Stimulated activated CD4-positive, alpha-beta T cell treated with anti-CD3 and anti-CD28 coated beads, Interleukin-4, amount 100 ng/mL, for 4 hours (primary cell): ENCODE results near the gene ZNRF3.

ENCODE experiments used
- DNase-seq, 2 experiments: peaks; one replicate each; pipeline ENCODE4 v3.0.0-alpha.2; 2020

Gene ZNRF3

DNA sequence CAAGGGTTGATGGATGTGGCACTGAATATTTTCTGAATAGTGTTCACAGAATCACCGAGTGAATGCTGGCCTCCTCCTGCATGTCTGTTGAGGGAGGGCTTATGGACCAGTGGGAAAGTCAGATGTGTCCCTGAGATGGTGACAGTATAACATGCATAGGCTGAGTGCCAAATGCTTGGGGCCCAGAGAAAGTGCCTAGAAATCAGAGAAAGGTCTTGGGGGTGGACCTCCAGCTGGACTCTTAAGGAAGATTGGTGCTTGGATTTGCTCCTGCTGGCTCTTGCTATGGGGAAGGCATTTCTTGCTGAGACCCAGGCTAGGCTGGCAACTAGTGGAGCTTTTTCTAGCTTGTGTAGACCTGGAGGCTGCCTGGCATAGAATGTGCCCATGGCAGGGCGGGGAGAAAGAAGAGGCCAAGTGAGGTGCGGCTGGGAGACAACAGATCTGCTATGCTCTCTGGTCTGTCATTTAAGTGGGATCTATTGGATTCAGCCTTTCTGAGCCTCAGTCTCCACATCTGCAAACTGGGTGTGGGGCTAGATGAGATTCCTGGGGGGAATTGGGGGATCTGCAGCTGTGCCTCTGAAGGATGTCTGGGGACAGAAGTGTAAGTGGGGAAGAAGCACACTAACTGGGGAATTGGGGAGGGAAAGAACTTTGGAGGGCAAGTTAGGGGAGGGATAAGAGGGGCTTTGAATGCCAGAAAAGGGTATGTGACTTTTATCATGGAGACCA is 27.4 kb downstream of the ZNRF3 start:
- DNase-seq = no peak

DNA sequence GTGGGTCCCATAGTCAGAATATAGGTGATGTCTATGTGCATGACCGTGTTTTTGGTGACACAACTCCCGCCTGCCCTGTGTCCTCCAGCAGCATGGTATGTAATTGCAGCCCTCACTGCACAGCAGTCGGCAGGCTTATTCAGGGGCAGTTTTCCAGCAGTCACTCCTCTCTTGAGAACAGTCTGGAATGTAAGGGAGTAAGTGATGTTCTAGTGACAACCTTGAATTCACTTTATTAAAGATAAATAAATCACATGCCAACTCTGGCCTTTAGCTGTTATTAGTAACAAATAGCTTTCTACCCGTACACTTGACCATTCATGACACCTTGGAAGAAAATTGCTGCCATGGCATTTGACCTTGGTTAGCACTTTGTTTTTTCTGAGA is 27.9 kb downstream of the ZNRF3 start:
- no peak for DNase-seq

DNA sequence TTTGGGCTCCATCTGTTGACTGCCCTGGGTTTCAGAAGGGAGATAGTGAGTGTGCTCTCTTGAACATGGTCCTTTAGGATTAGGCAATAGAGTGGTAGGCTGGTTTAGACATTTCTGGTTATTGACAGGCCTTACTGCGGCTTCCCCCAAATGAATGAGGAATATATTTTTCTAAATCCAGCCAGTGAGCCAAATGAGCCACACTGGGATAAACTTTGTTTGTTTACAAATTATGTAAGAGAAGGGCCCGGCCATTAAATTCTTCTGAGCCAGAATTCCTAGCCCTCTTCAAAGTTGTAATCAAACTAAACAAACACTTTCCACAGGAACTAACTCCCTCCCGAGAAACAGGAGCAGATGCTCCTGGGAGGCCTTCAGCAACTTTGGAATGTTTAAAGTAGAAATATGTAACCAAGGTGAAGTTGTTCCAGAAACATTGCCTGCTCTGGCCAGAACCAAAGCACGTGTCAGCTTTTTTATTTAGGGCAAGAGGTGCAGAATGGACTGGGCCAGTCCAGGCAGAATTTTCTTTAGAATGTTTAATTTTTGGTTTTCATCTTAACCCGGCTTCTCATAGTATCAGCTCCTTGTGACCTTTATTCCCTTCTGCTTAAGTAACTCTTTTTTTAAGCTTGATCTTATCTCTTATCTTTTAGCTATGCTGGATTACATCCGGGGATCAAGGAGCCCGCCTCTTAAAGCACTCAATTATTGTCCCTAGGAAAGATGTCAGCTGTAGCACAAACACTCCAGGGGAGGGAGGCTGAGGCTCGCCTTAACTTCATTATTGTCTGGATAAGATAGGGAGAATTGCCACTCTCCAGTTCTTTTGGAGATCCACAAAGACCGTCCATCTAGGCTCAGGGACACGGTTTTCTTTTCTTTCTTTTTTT is 28.7 kb downstream of the ZNRF3 start:
- DNase-seq = no peak

DNA sequence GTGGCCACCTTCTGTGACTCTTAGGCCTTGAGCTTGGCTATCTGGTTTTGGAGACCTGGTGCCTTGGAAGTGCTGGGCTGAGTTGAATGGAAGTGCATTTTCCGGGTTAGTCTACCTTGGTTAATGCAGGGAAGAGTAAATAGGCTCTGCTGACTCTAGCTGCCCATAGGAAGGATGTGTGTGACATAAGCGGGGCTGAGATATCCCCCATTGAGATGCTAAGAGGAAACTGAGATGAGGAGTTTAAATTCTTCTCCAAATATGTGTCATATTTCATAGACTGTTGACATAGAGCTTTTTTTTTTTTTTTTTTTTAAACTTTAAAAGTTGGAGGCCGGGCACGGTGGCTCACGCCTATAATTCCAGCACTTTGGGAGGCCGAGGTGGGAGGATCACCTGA is 30.8 kb downstream of the ZNRF3 start:
- DNase-seq = no peak

DNA sequence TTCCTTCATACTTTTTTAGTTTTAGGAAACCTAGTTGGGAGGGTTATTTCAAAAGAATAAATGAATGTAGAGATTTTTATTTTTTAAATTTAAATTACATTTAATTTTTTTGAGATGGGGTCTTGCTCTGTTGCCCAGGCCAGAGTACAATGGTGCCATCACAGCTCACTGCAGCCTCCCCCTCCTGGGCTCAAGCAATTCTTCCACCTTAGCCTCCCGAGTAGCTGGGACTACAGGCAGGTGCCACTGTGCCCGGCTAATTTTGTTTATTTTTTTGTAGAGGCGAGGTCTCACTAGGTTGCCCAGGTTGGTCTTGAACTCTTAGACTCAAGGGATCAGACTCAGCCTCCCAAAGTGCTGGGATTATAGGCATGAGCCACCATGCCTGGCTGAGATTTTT is 32.6 kb downstream of the ZNRF3 start:
- no peak for DNase-seq

DNA sequence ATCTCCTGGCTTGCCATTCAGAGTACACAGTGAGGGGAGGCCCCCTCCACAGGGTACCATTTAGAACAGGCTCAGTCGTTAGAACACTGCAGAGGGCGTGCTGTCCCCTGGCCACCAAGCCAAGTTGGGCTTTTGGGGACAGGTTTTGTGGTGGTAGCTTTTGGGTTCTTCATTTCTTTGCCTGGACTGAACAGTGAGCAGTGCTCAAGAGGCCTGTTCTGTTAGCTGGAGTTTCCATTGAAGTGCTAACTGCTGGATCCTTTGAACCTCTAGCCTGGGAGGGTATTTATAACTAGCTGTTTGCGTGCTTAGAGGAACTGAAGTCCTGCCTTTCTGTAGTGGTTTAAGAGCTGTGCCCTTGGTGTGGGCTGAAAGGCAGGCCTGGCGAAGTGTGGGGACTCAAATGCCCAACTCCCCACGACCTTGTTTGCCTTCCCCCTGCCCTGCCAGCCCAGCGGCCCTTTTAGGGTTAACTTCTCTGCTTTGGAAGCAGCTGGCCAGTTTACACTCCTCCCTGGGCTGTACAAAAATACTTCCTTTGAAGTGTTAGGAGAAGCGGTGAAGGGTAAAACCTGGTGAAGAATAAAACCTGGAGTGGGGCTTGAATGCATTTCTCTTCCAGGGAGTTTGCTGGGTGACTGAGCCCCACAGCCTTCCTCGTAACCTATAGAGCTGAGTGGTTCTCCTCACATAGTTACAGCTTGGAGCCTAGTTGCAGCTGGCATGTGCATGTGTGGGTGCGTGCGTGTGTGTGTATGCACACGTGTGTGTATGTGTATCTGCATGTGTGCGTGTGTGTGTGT is 34.6 kb downstream of the ZNRF3 start:
- DNase-seq = no peak

DNA sequence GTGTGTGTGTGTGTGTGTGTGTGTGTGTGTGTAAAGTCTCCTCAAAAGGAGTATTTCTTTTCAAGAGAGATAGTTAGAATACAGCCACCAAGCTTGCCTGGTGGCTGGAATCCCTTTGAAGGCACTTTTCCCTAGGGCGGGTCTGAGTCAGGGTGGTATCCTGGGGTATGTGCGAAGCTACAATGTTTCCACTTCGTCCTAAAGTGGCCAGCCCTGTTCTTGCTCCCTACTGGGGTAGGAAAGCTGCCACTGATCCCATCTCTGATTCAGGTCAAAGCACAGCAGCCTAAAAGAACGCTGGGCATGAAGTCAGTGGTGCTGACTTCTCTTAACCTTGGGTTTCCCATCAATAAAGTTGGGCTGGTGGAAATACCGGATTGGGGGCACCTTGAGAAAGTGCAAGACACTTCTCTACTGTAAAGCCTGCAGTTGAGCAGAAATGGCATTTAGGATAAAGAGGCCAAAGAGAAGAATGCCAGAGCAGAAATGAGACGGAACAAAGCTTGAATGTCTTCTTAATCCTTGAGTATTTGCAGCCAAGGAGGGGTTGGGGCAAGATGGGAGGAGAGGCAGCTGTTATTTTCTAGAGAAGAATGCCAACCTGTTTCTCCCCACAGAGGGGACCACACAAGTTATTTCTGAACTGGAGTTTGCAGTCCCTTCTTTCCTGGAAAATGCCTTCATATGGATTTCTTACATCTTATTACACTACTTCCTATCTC is 35.3 kb downstream of the ZNRF3 start:
- no peak for DNase-seq

DNA sequence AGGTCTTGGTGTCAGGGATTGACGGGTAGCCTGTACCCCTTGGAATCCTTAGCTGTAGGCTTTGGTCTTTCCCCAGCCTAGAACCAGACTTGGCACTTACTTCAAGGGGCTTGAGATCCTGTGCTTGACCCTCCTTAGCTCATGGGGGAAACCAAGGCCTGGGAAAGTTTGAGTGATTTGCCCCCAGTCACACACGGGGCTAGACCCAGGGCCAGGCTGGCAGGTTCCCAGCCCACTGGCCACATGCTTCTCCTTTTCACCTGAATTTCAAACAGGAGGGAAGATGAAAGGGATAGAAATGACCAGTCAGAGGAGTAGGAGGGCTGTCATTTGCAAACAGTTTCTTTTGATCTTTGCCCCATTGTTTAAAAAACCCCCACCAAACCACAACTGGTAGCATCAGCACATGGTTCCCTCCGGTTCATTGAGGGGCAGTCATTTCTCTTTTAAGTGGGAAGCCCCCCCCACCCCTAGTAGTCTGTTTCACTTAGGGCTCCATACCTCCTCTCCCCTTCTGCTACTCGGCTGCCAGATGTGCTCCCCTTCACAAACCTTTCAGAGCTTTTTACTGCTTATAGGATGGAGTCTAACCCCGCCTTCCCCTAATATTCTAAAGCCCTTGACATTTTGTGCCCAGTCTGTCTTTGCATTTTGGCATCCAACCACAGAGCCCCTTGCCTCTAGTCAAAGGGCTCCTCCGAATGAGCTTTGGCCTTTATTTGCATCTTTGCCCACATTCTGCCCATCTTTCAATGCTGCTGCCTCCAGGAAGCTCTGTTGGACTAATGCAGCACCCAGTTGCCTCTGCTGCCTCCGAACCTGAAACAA is 37.6 kb downstream of the ZNRF3 start:
- DNase-seq = no peak

DNA sequence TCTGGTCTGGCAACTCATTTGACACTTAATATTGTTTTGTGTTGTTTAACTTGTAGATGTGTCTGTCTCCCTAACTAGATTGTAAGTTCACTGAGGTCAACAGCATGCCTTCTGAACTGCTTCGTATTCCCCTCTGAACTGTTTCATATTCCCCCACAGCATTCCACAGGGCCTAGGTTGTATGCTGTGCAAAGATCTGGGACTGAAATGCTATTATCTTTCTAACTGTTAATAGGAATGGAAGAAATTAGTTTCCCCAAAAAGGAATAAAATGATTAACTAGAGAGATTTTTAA is 38.2 kb downstream of the ZNRF3 start:
- no peak for DNase-seq

DNA sequence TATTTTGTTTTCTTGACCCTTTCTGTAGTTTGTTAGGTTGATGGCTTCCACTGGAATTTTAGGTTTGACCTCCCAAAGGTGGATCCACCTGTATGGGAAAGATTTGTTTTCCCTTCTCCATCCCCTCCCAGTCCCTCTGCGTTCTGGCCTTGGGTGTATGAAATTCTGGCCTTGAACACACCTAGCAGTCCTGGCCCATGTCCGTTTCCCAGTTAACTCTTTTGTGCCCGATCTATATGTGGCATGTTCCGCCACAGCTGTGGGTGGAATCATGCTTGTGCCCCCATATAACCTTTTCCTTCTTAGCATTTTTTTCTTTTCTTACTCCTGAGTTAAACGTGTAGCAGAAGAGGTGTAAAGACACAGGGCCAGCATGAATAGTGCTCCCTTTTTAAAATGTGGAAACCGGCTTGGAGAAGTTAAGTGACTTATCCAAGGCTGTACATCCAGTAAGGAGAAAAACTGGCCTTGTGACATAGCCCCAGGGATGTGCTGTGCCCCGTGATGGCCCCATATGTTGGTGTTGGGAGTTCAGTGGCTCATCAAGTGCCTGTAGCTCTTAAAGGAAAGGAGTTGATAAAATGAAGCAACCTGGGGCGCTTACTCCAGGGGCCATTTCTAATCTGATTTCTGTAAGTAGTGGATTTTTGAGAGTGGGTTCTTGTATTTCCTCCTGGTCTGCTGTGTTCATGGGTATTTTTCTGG is 39.3 kb downstream of the ZNRF3 start:
- DNase-seq = no peak

DNA sequence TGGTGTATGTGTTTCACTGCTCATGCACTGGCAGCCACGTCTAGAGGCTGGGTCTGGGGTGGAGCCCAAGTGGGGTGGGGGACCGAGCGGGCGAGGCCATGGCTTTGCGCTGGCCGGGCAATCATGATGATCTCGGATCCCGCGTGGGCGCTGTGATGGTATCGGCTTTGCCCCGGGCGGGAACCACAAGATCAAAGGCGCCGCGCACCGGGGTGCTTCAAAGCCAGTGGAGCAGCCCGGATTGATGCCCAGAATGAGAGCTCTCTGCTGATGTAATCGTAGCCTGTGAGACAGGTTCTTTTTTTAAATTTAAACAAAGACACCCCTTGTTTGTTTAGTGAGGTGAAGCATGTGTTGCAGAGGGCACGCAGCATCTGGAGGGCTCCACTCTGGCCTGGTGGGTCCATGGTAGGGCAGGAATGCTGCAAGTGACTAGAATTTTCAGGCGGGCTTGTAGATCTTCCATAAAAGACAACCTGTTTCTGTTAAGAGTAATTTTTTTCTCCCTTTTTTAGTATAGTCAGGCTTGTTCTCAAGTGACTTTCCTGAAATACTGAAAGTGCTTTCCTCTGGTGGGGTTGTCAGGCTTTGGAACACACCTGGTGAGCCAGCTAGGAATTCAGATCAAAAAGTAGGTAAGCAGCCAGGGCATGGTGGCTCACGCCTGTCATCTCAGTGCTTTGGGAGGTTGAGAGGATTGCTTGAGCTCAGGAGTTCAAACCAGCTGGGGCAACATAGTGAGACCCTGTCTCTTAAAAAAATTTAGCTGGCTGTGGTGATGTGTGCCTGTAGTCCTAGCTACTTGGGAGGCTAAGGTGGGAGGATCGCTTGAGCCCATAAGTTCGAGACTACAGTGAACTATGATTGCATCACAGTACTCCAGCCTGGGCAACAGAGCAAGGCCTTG is 40.7 kb downstream of the ZNRF3 start:
- DNase-seq = no peak

DNA sequence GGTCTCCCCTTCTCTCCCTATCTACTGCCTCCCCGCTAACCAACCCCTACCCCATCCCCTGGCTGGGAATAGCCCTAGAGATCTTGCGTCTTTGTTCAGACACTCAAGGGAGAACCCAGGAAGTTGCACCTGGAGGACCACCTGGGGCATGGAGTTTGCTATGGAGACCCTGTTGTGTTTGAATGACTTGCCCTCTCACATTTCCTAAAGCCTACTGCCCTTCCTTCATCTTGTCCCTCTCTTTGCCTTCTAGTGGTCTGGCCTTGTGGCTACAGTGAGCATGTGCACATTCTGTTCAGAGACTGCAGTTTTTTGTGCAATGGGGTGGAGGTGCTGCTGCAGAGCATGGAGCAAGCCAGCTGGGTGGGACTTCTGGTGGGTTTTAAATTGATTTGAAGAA is 42.5 kb downstream of the ZNRF3 start:
- DNase-seq = no peak

DNA sequence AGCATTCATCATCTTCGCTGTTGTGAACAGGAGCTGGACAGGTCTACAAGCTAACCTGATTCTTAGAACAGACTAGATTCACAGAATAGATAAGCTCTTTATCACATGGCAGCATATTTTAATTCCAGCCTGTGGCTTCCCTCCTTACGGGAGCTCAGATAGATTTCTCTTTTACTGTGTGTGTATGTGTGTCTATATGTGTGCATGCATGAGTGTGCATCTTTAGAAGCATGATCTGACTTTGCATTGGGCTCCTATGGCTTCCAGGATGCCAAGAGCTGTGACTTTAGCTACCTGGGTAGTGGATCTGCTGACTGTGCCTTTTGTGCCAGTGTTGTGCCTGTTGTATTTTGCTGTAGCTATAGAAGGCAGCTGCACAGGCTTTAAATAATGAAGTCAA is 44.3 kb downstream of the ZNRF3 start:
- DNase-seq = no peak

DNA sequence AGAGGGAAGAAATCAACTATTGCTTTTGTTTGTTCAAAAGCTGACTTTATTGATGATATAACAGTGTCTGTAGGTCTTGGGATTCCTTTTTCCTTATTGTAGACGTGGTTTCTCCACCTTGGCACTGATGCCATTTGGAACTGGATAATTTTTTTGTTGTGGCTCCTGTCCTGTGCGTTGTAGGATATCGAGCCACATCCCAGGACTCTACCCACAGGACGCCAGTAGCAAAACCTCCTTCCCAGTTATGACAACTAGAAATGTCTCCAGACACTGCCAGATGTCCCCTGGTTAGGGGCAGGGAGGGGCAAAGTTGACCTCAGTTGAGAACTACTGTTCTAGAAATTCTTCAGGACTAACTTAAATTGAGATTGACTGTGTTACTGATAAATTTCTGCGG is 45.8 kb downstream of the ZNRF3 start:
- no peak for DNase-seq

DNA sequence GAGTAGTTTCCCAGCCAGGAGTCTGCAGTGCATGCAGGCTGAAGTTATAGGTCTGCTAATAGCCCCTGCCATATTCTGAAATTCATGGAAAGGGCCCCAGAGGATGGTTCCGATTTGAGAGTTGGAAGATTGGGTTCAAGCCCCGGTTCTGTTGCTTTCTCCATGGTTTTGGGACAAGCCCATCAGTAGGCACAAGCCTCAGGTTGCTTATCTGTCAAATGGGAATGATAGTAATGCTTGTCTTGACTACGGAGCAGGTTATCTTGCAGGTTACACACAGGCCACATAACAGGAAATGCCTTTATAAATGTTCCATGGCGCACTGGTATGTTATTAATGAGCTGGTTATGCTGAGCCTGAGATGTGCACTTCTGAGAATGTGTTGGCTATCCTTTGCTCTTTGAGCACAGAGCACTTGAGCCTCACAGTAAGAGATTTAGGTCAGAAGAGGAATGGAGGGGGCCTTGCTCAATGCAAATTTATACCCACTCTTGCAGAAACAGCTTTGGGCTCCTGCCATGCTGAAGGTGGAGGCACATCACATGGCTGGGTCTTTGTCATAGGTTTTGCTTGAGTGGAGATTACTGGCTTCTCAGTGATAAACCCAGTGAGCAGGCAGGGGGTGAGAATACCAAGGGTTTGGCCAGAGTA is 47.1 kb downstream of the ZNRF3 start:
- no peak for DNase-seq

DNA sequence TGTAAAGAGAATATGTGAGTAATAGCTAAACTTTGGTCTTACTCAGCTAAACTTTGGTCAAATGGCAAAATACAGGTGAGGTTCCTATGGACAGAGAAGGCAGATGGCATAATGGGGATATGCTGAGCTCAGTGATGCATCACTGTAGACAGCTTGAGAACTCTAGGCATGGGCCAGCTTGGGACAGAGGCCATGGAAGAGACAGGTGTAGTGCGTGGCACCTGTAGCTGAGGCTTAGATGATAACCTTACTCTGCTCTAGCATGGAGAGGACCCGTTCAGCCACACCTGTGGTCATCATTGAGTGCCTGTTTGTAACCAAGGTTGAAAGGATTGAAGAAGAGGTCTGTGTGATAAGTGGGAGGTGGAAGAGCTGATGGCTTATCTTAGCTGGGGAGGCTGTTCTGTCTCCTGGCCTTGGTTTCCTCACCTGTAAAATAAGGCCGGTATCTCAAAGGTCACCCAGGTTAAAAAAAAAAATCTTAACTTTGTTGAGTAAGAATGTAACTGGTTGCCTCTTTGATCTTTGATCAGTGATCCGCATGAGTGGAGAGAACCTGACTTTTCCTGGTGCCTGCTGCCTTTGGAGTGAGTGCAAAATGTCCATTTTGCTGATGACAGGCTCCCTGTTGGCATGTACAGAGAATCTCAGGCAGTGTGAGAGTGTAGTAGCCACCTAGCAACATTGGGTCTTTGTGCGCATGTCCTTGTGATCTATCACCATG is 48.6 kb downstream of the ZNRF3 start:
- DNase-seq = no peak

DNA sequence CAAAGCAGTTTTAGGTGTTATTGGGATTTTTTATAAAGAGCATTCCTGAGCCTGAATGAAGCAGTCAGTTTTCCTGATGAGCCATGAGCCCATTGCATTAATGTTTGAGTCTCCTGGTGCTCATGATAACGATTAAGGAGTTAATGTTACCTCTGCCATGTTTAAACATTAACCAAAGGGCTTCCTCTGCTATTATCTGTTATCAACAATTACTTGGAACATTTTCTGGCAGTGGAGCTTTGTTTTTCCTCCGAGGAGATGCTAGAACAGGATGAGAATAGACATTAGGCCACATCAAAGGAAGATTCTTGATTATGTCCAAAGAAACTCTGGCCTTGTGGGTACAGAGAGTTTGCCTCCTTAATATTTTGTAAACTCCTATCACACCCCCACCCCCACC is 49.9 kb downstream of the ZNRF3 start:
- no peak for DNase-seq

DNA sequence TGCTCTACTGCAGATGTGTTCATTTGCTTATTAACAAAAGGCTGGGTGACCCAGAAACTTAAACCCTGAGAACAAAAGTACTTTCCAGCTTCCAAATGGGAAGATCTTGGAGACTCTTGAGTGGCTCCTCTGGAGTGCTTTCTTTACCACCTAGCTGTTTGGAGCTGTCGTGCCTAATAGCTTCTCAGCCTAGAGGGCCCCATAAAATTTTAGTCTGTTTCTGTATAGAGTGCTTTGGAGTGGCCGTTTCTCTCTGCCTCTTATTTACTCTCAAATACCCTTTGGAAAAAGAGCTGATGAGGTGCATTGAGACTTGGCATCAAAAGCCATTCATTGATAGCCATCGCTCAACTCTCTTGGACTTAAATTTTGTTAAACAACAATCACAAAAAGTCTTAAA is 50.7 kb downstream of the ZNRF3 start:
- DNase-seq = no peak

DNA sequence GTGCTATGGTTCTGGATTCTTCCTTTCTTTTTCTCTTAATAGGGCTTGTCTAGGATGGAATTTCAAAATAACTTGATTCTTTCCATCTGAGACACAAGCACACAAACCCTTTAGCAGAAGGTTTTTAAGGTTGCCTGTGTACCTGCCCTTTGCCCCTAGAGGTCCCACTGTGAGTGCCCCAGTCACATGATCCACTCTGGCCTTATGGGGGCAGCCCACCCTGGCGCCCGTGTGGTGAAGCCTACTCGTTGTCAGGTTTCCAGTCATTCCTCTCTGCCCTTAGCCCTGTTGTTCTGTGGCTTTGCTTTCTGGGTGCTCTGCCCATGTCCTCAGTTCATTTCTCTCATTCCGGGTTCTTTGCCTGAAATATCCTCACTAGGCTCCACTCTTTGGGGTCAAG is 51.8 kb downstream of the ZNRF3 start:
- no peak for DNase-seq
